Ovary (tissue), 3 donors: Measurements from ENCODE around the gene NEK1.

ENCODE experiments used
- EP300 ChIP-seq: sonication (generic); formaldehyde crosslinking; IDR thresholded peaks from one replicate; pipeline ENCODE4 v1.6.1; 2017; ENCODE audit warnings: antibody characterized with exemption
- TF ChIP-seq, protein P1 (sequence below), 3 donors: fragments of 450-650 bp in 2 of 3; fragments of 200-600 bp in 1 of 3; IDR thresholded peaks; one replicate each; pipeline versions ENCODE4 v1.5.1 to v1.8.0; 2016 to 2022; ENCODE audit warnings: antibody characterized with exemption in 3 of 3, mild to moderate bottlenecking in 1 of 3
- donor health status: DM: no; HTN: no; CAD: no.

- TF ChIP-seq, protein P1, sequence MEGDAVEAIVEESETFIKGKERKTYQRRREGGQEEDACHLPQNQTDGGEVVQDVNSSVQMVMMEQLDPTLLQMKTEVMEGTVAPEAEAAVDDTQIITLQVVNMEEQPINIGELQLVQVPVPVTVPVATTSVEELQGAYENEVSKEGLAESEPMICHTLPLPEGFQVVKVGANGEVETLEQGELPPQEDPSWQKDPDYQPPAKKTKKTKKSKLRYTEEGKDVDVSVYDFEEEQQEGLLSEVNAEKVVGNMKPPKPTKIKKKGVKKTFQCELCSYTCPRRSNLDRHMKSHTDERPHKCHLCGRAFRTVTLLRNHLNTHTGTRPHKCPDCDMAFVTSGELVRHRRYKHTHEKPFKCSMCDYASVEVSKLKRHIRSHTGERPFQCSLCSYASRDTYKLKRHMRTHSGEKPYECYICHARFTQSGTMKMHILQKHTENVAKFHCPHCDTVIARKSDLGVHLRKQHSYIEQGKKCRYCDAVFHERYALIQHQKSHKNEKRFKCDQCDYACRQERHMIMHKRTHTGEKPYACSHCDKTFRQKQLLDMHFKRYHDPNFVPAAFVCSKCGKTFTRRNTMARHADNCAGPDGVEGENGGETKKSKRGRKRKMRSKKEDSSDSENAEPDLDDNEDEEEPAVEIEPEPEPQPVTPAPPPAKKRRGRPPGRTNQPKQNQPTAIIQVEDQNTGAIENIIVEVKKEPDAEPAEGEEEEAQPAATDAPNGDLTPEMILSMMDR (IDR thresholded peaks at IDR 0.05): no peak
- no peak for TF ChIP-seq EP300
These were observed 1.2 kb downstream of the NEK1 start for GRCh38 chr4:169611157-169611556.
